Heart left ventricle (tissue), 13 donors: Measurements from ENCODE around the gene DDX60.

ENCODE experiments used
- CTCF ChIP-seq, 12 donors: fragments of 200-600 bp; sonication (generic) in 4 of 12; IDR thresholded peaks; one replicate each; pipeline versions ENCODE4 v1.5.0 to v1.8.0; 2018 to 2022; ENCODE audit warnings: antibody characterized with exemption in 12 of 12, mild to moderate bottlenecking in 5 of 12
- POLR2A ChIP-seq, 2 donors: fragments of 450-650 bp; IDR thresholded peaks; one replicate each; pipeline ENCODE4 v1.6.1; 2017; ENCODE audit warnings: antibody characterized with exemption in 2 of 2, mild to moderate bottlenecking in 2 of 2, moderate library complexity in 2 of 2
- donor health status: ischemic (EF 13 %, LVEDD 7.1; RV severe dilation, severe dysfunction).
- donor health status: DM: no; HTN: yes; CAD: no.
- donor health status: DM: no; HTN: no; CAD: no.
- donor health status: ischemic (EF 25% LVEDD 6.9; RV normal size, moderate dysfunction).
- donor health status: ischemic (EF 25% LVEDD 5.7; RV mildly dilated, moderate dysfunction).
- donor health status: ischemic (EF 35%, LVEDD 5.7; RV mildly dilated, moderate dysfunction).
- donor health status: nonischemic (EF 11% LVEDD 7.7; RV severe dilation, severe dysfunction).
- donor health status: DM: yes; HTN: yes; CAD: no.
- donor health status: PGD.
- donor health status: ischemic (EF 29% LVEDD 5.4; RV normal size, mild dysfunction).
- donor health status: nonischemic (EF 23%, LVEDD 6.1; RV moderate dilation, normal function).

DNA sequence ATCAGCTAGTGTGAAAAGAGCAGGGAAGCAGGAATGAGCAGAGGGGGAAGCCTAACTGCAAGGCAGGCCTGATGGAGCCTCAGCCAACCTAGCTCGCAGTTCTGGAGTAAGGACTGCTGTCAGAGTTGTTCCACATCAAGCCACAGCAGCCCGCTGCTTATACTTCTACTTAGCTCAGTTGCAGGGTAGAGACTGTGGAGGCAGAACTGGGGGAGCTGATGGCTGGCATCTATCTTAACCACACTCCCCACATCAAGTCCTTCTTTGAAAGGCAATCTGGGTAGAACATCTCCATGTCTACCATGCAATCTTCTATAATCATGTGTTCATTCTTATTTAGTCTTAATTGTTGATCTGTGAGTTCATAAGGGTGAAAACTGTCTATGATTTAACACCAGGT is 46.1 kb downstream of the DDX60 start:
- TF ChIP-seq CTCF (IDR thresholded peaks at IDR 0.05) (no peak), POLR2A (IDR thresholded peaks at IDR 0.05) (no peak)
